ENCODE results near the gene TLCD3A. TPM values are rescaled to one million over a fixed set of nuclear protein-coding genes. Genes with fewer than 3 reads are reported as not detected.

The TLCD3A gene
- total RNA-seq, 4 donors from 2014 or later: 0.39 to 1.4 (median 0.86) TPM

DNA sequence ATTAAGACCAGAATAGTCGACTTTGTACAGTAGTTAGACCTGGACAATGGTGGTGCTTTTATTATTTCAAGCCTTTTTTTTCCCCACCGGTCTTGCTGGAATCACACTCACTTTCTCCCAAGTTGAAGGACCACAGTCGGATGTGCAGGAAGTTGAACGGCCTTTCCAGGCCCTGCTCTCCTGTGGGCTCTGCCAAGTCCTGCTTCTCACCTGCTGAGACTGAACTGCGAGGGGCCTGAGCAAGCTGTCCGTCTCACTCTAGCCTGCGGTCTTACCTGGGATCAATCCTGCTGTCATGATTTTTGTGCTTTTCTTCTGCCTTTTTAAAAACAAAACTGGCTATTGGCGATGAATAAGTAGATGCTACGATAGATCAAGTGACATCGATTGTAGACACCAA lies 1.3 kb downstream of the TLCD3A start:
- TF ChIP-seq POLR2A (IDR thresholded peaks at IDR 0.05): no peak
- TF ChIP-seq, protein P1, sequence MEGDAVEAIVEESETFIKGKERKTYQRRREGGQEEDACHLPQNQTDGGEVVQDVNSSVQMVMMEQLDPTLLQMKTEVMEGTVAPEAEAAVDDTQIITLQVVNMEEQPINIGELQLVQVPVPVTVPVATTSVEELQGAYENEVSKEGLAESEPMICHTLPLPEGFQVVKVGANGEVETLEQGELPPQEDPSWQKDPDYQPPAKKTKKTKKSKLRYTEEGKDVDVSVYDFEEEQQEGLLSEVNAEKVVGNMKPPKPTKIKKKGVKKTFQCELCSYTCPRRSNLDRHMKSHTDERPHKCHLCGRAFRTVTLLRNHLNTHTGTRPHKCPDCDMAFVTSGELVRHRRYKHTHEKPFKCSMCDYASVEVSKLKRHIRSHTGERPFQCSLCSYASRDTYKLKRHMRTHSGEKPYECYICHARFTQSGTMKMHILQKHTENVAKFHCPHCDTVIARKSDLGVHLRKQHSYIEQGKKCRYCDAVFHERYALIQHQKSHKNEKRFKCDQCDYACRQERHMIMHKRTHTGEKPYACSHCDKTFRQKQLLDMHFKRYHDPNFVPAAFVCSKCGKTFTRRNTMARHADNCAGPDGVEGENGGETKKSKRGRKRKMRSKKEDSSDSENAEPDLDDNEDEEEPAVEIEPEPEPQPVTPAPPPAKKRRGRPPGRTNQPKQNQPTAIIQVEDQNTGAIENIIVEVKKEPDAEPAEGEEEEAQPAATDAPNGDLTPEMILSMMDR (IDR thresholded peaks at IDR 0.05 in 4 of 5, conservative IDR thresholded peaks at IDR 0.05 in 1 of 5): no peak
- no peak overlapping the region for H3K4me3 ChIP-seq
- no peaks in the 10 kb centered on the region for H3K36me3 ChIP-seq
- no peak for DNase-seq
- peaks cover 9 to 12% of the 10 kb centered on the region in 2 donors for H3K4me1 ChIP-seq
- no peak for ATAC-seq
- in situ Hi-C loops (cut with MboI; ENCODE audit: low sequenced_read_pairs in 4 of 4) (no loop called here), intact Hi-C loops (cut with DNase I; ENCODE audit: low total_unique reads) (loop anchor here (5.0 kb wide), 1 partner anchor 244 kb away; the partner anchor contains the start of gene NXN)
- no peaks in the 10 kb centered on the region for H3K9me3 ChIP-seq
- no peak overlapping the region for H3K27ac ChIP-seq
- H3K27me3 ChIP-seq: no peaks in the 10 kb centered on the region

DNA sequence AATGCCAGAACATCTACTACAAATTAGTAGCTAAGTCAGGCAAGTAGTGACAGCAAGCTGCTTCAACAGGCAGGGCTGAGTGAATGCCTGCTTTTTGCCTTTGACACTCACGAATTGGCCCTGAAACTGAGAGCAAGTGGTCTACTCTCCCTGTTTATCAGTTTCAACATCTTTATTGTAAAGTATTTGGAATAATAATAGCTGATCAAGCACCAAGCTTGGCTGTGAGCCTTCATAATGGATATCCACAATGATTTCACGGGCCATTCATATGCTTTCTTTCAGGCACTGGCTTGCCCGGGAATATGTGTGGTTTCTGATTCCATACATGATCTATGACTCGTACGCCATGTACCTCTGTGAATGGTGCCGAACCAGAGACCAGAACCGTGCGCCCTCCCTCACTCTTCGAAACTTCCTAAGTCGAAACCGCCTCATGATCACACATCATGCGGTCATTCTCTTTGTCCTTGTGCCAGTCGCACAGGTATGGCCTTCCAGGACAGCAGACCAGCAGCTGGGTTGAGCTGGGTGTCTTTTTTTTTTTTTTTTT lies 5.2 kb downstream of the TLCD3A start:
- intact Hi-C loops (cut with DNase I; ENCODE audit: low total_unique reads): no loop called here
- H3K36me3 ChIP-seq: peaks cover 0 to 11% of the 10 kb centered on the region in 2 donors
- no peak for TF ChIP-seq POLR2A (IDR thresholded peaks at IDR 0.05)
- TF ChIP-seq, protein P1 (IDR thresholded peaks at IDR 0.05 in 4 of 5, conservative IDR thresholded peaks at IDR 0.05 in 1 of 5): no peak
- DNase-seq (no peak), ATAC-seq (no peak)
- H3K9me3 ChIP-seq: no peaks in the 10 kb centered on the region
- H3K4me1 ChIP-seq: peaks cover 4 to 6% of the 10 kb centered on the region in 2 donors
- no peaks in the 10 kb centered on the region for H3K27me3 ChIP-seq
- H3K4me3 ChIP-seq: no peak overlapping the region
- no peak overlapping the region for H3K27ac ChIP-seq
- in situ Hi-C loops (cut with MboI; ENCODE audit: low sequenced_read_pairs in 4 of 4): no loop called here

DNA sequence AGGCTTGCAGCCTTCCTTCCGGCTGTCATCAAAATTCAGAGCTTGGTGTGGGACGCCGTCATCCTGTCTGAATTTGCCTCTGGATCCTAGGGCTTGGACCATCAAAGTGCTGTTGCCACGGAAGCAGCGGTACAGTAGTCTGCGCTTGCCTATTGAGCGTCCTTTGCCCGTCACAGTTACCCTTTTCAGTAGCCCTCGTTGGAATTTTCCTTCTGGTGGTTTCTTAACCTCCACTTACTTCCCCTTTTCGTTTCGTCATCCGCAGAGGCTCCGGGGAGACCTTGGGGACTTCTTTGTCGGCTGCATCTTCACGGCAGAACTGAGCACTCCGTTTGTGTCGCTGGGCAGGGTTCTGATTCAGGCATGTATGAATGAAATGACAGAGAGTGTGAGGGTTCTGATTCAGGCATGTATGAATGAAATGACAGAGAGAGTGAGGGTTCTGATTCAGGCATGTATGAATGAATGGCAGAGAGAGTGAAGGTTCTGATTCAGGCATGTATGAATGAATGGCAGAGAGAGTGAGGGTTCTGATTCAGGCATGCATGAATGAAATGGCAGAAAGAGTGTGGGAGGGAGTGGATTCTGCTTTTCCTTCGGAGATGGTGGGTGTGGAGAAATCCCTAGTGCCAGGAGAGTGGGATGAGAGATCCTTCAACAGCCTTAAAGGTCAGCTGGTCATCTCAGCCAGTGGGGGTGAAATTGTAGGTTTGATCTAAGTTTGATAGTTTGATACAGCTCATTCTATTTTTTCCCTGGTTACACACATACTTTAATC lies 8.0 kb downstream of the TLCD3A start:
- in situ Hi-C loops (cut with MboI; ENCODE audit: low sequenced_read_pairs in 4 of 4): no loop called here
- peaks cover 0 to 38% of the 10 kb centered on the region in 2 donors for H3K36me3 ChIP-seq
- DNase-seq (no peak), ATAC-seq (no peak)
- no peak overlapping the region for H3K27ac ChIP-seq
- no peaks in the 10 kb centered on the region for H3K4me1 ChIP-seq
- no peaks in the 10 kb centered on the region for H3K27me3 ChIP-seq
- no peaks in the 10 kb centered on the region for H3K9me3 ChIP-seq
- H3K4me3 ChIP-seq: no peak overlapping the region
- TF ChIP-seq, protein P1 (IDR thresholded peaks at IDR 0.05 in 4 of 5, conservative IDR thresholded peaks at IDR 0.05 in 1 of 5): no peak
- TF ChIP-seq POLR2A (IDR thresholded peaks at IDR 0.05): no peak
- intact Hi-C loops (cut with DNase I; ENCODE audit: low total_unique reads): no loop called here

DNA sequence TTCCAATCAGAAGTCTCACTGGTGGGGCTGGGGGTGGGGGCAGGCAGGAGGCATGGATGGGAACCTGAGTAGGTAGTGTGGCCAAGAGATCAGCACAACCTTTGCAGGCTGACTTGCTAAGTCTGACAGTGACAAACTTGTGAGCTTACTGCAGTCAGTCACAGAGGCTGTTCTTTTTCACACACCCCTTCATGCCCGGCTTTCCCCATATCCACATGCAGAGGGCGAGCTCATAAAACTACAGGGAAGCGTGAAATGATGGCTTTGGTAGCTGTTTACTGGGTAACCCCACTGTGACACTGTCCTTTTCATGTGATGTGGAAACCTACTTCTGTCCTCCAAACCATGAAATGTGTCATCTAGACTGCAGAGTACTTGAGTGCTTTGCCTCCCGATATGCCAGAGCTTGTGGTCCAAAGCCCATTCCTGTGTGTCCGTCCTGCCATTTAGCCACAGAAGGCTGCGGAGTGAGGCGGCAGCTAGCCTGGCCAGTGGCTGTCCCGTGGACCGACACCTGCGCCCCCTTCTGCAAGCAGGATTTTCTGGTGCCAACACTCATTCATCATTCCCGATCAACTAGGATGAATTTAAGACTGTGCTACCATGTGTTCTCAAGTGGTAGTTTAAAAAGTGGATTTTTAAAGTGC lies 9.9 kb downstream of the TLCD3A start:
- H3K9me3 ChIP-seq: no peaks in the 10 kb centered on the region
- no peak for TF ChIP-seq POLR2A (IDR thresholded peaks at IDR 0.05)
- TF ChIP-seq, protein P1 (IDR thresholded peaks at IDR 0.05 in 4 of 5, conservative IDR thresholded peaks at IDR 0.05 in 1 of 5): no peak
- no peaks in the 10 kb centered on the region for H3K4me1 ChIP-seq
- no peak for DNase-seq
- no peak for ATAC-seq
- no peaks in the 10 kb centered on the region for H3K27me3 ChIP-seq
- no peak overlapping the region for H3K4me3 ChIP-seq
- in situ Hi-C loops (cut with MboI; ENCODE audit: low sequenced_read_pairs in 4 of 4) (no loop called here), intact Hi-C loops (cut with DNase I; ENCODE audit: low total_unique reads) (no loop called here)
- no peak overlapping the region for H3K27ac ChIP-seq
- peaks cover 0 to 56% of the 10 kb centered on the region in 2 donors for H3K36me3 ChIP-seq

All from gastrocnemius medialis (tissue), 4 donors.